H1 (cell line): ENCODE measurements around the gene OCRL. TPM values are rescaled to one million over a fixed set of nuclear protein-coding genes. Genes with fewer than 3 reads are reported as not detected.

Experiments
- CTCF ChIA-PET: fragments of 300-600 bp; sonication (Branson Sonifier 250); formaldehyde crosslinking; loops from one replicate; lab custom pipeline; 2021; ENCODE audit not compliant: partially characterized antibody; lab: Charles Lee
- POLR2A ChIA-PET: fragments of 300-600 bp; sonication (Branson Sonifier 250); formaldehyde crosslinking; loops from one replicate; lab custom pipeline; 2021; ENCODE audit warnings: inconsistent platforms; ENCODE audit not compliant: partially characterized antibody; lab: Charles Lee
- DNase-seq, 2 experiments: peaks; one replicate each; pipeline versions ENCODE4 v3.0.0 to v3.0.0-alpha.2; 2010 to 2022; ENCODE audit warnings: low spot score in 2 of 2, low read depth in 1 of 2, mixed read lengths in 1 of 2
- FAIRE-seq: peaks from 2 replicates; lab custom pipeline; 2011; peaks lifted over from hg19 to GRCh38; lab: Jason Lieb, UNC
- H2AFZ ChIP-seq: 2 replicates; pipeline ENCODE4 v1.8.1; 2012; ENCODE audit warnings: low read length, inconsistent platforms
- H2AK5ac ChIP-seq: 2 replicates; pipeline ENCODE4 v1.6.1; 2013; ENCODE audit warnings: low read depth, low read length
- H2BK120ac ChIP-seq: replicated peaks from 2 replicates; pipeline ENCODE3; 2013; ENCODE audit warnings: low read depth, low read length, inconsistent platforms
- H2BK12ac ChIP-seq: 2 replicates; pipeline ENCODE4 v1.6.1; 2013; ENCODE audit warnings: low read depth, low read length
- H2BK15ac ChIP-seq: 2 replicates; pipeline ENCODE4 v1.6.1; 2013; ENCODE audit warnings: low read length
- H2BK20ac ChIP-seq: 2 replicates; pipeline ENCODE4 v1.6.1; 2013; ENCODE audit warnings: low read length
- H2BK5ac ChIP-seq: 2 replicates; pipeline ENCODE4 v1.6.1; 2013; ENCODE audit warnings: low read depth, low read length
- H3K14ac ChIP-seq: 2 replicates; pipeline ENCODE4 v1.6.1; 2013; ENCODE audit warnings: inconsistent platforms; ENCODE audit not compliant: insufficient read length
- H3K18ac ChIP-seq: 2 replicates; pipeline ENCODE4 v1.6.1; 2013; ENCODE audit warnings: low read length; ENCODE audit errors: extremely low read depth
- H3K23ac ChIP-seq: 2 replicates; pipeline ENCODE4 v1.6.1; 2013; ENCODE audit warnings: inconsistent platforms; ENCODE audit not compliant: insufficient read length
- H3K23me2 ChIP-seq: 2 replicates; pipeline ENCODE4 v1.6.1; 2013; ENCODE audit warnings: low read depth, low read length
- H3K27ac ChIP-seq: 2 replicates; pipeline ENCODE4 v1.6.1; 2011; ENCODE audit warnings: low read depth, low read length, inconsistent platforms
- H3K27me3 ChIP-seq, 4 experiments: replicated peaks in 1 of 4; 1 replicate in 1 of 4; 2 replicates in 3 of 4; pipeline versions ENCODE4 v1.6.1 to v1.8.1; 2011 to 2013; ENCODE audit warnings: low read length in 3 of 4, mild to moderate bottlenecking in 3 of 4, inconsistent platforms in 2 of 4, mixed read lengths in 2 of 4, moderate library complexity in 1 of 4; ENCODE audit not compliant: control insufficient read depth in 3 of 4, insufficient read depth in 3 of 4; ENCODE audit errors: extremely low read depth in 1 of 4
- H3K36me3 ChIP-seq, 4 experiments: 2 replicates each; pipeline versions ENCODE4 v1.6.1 to v1.8.1; 2011 to 2013; ENCODE audit warnings: mild to moderate bottlenecking in 4 of 4, low read length in 3 of 4, moderate library complexity in 2 of 4, control low read depth in 1 of 4, inconsistent platforms in 1 of 4; ENCODE audit not compliant: insufficient read depth in 4 of 4, control insufficient read depth in 2 of 4
- H3K4ac ChIP-seq: replicated peaks from 2 replicates; pipeline ENCODE3; 2013; ENCODE audit warnings: low read length, low read depth, mixed read lengths, inconsistent platforms; ENCODE audit not compliant: insufficient read length
- H3K4me1 ChIP-seq, 4 experiments: replicated peaks in 1 of 4; 1 replicate in 1 of 4; 2 replicates in 3 of 4; pipeline versions ENCODE4 v1.6.1 to v1.8.1; 2011 to 2013; ENCODE audit warnings: low read length in 3 of 4, inconsistent platforms in 2 of 4, mixed read lengths in 1 of 4; ENCODE audit not compliant: insufficient read depth in 4 of 4, control insufficient read depth in 3 of 4
- H3K4me2 ChIP-seq, 2 experiments: 2 replicates each; pipeline versions ENCODE4 v1.6.1 to v1.8.1; 2011 to 2013; ENCODE audit warnings: low read depth in 2 of 2, low read length in 2 of 2, control low read depth in 1 of 2, inconsistent platforms in 1 of 2, mild to moderate bottlenecking in 1 of 2; ENCODE audit not compliant: insufficient read depth in 1 of 2
- H3K4me3 ChIP-seq, 4 experiments: fragments of 200-600, 300-600 bp in 1 of 4; sonication (generic), shearing (Covaris generic), sonication (Bioruptor Twin) in 1 of 4; 2 replicates each; pipeline versions ENCODE4 v1.5.1 to v1.8.1; 2011 to 2016; ENCODE audit warnings: low read length in 4 of 4, low read depth in 3 of 4, control low read depth in 2 of 4, inconsistent platforms in 2 of 4, mild to moderate bottlenecking in 2 of 4, mixed read lengths in 1 of 4, moderate library complexity in 1 of 4; ENCODE audit not compliant: insufficient read depth in 2 of 4; ENCODE audit errors: extremely low read depth in 1 of 4
- H3K56ac ChIP-seq: replicated peaks from 2 replicates; pipeline ENCODE3; 2013; ENCODE audit warnings: low read depth, mild to moderate bottlenecking, mixed read lengths, low read length, inconsistent platforms; ENCODE audit not compliant: insufficient read length
- H3K79me1 ChIP-seq: 2 replicates; pipeline ENCODE4 v1.6.1; 2013; ENCODE audit warnings: low read depth, low read length, control low read depth
- H3K79me2 ChIP-seq, 2 experiments: 2 replicates each; pipeline versions ENCODE4 v1.6.1 to v1.8.1; 2012 to 2013; ENCODE audit warnings: low read length in 2 of 2, mild to moderate bottlenecking in 2 of 2, inconsistent platforms in 1 of 2; ENCODE audit not compliant: insufficient read depth in 2 of 2, control insufficient read depth in 1 of 2
- H3K9ac ChIP-seq, 4 experiments: replicated peaks in 1 of 4; 1 replicate in 1 of 4; 2 replicates in 3 of 4; pipeline versions ENCODE4 v1.6.1 to v1.8.1; 2011 to 2013; ENCODE audit warnings: low read depth in 3 of 4, low read length in 3 of 4, control low read depth in 2 of 4, mild to moderate bottlenecking in 2 of 4, moderate library complexity in 2 of 4, inconsistent platforms in 1 of 4; ENCODE audit errors: extremely low read depth in 1 of 4
- H3K9me3 ChIP-seq, 2 experiments: 2 replicates each; pipeline versions ENCODE4 v1.6.1 to v1.8.1; 2012 to 2013; ENCODE audit warnings: mild to moderate bottlenecking in 2 of 2, moderate library complexity in 2 of 2, control low read depth in 1 of 2, inconsistent platforms in 1 of 2, low read depth in 1 of 2, low read length in 1 of 2, mixed read lengths in 1 of 2; ENCODE audit not compliant: insufficient read depth in 2 of 2
- H4K20me1 ChIP-seq, 2 experiments: replicated peaks in 1 of 2; 2 replicates each; pipeline versions ENCODE3 to v1.8.1; 2011 to 2013; ENCODE audit warnings: inconsistent platforms in 2 of 2, low read length in 2 of 2, mild to moderate bottlenecking in 1 of 2; ENCODE audit not compliant: insufficient read depth in 2 of 2, control insufficient read depth in 1 of 2
- H4K5ac ChIP-seq: 2 replicates; pipeline ENCODE4 v1.6.1; 2013; ENCODE audit warnings: low read length, low read depth, mixed read lengths, inconsistent platforms; ENCODE audit not compliant: insufficient read length
- H4K8ac ChIP-seq: 2 replicates; pipeline ENCODE4 v1.8.0; 2013; ENCODE audit warnings: mild to moderate bottlenecking, moderate library complexity, low read length, inconsistent platforms; ENCODE audit not compliant: insufficient read depth; ENCODE audit errors: extremely low read depth
- H4K91ac ChIP-seq: replicated peaks from 2 replicates; pipeline ENCODE3; 2013; ENCODE audit warnings: low read length, mixed read lengths, inconsistent platforms; ENCODE audit not compliant: insufficient read length
- EP300 ChIP-seq, 2 experiments: IDR thresholded peaks; 1 replicate in 1 of 2; 2 replicates in 1 of 2; pipeline ENCODE4 v1.6.1; 2011 to 2012; ENCODE audit warnings: low read depth in 2 of 2, low read length in 2 of 2, mild to moderate bottlenecking in 2 of 2, borderline replicate concordance in 1 of 2, inconsistent platforms in 1 of 2, moderate library complexity in 1 of 2
- RBBP5 ChIP-seq: IDR thresholded peaks from 2 replicates; pipeline ENCODE4 v1.7.1; 2012; ENCODE audit warnings: low read depth, mild to moderate bottlenecking, inconsistent platforms, low read length, moderate library complexity, borderline replicate concordance
- polyA plus RNA-seq, 7 experiments: library from polyadenylated mRNA; depleted of rRNA in 3 of 7; stranded (reverse) in 5 of 7; unstranded in 2 of 7; fragments of >200 nt in 5 of 7; fragments of 200-250 nt in 2 of 7; gene quantifications; 1 replicate in 5 of 7; 2 replicates in 1 of 7; 4 replicates in 1 of 7; pipeline versions ENCODE4 v1.2.1 to v1.2.3, GENCODE V29; 2011 to 2013; ENCODE audit warnings: missing spikeins in 2 of 7, mixed read lengths in 2 of 7
- total RNA-seq: library from RNA; stranded (reverse); fragmentation: NEBNext Ultra II Directional; extraction: Animal tissue kit (Norgen Biotek cat#: 25700); gene quantifications from 2 replicates; pipeline ENCODE4 v1.2.1, GENCODE V29; 2021

The OCRL gene
- total and polyA plus RNA-seq, 2 of the 8 experiments (the other 6 are each of a cell fraction or from before 2014, with no cell fraction given): 12.7 to 15.1 TPM

- H3K79me2 ChIP-seq: no peaks in the 10 kb centered on the region
- no peak overlapping the region for H3K56ac ChIP-seq
- H3K23me2 ChIP-seq: no peaks in the 10 kb centered on the region; the same call in 1 of the 2 replicates
- no peak overlapping the region for H4K8ac ChIP-seq
- no peak overlapping the region for H2BK5ac ChIP-seq
- no peak overlapping the region for H2BK15ac ChIP-seq
- H3K4me3 ChIP-seq: no peak overlapping the region
- no peak overlapping the region for H3K14ac ChIP-seq
- H3K18ac ChIP-seq: no peak overlapping the region
- no peaks in the 10 kb centered on the region for H4K20me1 ChIP-seq
- CTCF ChIA-PET: interaction anchor here (0.7 to 1.2 kb wide), 2 partner anchors 17 to 140 kb away, joined by 3 to 4 read pairs; no protein-coding TSS in a partner anchor
- H2AFZ ChIP-seq: no peak overlapping the region
- no peak overlapping the region for H2BK12ac ChIP-seq
- TF ChIP-seq EP300 (IDR thresholded peaks at IDR 0.05; ENCODE audit: borderline replicate concordance in 1 of 2, low read depth in 2 of 2, low read length in 2 of 2): peak in 1 of 2 experiments; percentile 20; a peak in 1 of 3 replicates
- no peak for TF ChIP-seq RBBP5
- H3K9me3 ChIP-seq: no peaks in the 10 kb centered on the region
- no peak overlapping the region for H2AK5ac ChIP-seq
- no peak for FAIRE-seq
- POLR2A ChIA-PET: no interaction called here
- no peak overlapping the region for H3K4me2 ChIP-seq
- H4K5ac ChIP-seq: no peak overlapping the region
- no peak overlapping the region for H3K9ac ChIP-seq
- H2BK20ac ChIP-seq: no peak overlapping the region
- no peaks in the 10 kb centered on the region for H3K79me1 ChIP-seq
- H4K91ac ChIP-seq: no peak overlapping the region
- H3K36me3 ChIP-seq: no peaks in the 10 kb centered on the region
- H3K23ac ChIP-seq: no peak overlapping the region
- DNase-seq: no peak
- no peaks in the 10 kb centered on the region for H3K4me1 ChIP-seq
- no peaks in the 10 kb centered on the region for H3K27me3 ChIP-seq
- no peak overlapping the region for H3K27ac ChIP-seq
- no peak overlapping the region for H3K4ac ChIP-seq
- H2BK120ac ChIP-seq: no peak overlapping the region
Observed at GRCh38 chrX:129613596-129613995, 73.5 kb downstream of the OCRL start.
